Activated gamma-delta T cell treated with anti-CD3 and anti-CD28 coated beads, Interleukin-2, amount 50 U/mL, for 16 hours (primary cell): ENCODE results near the gene TAGLN2.

ENCODE experiments used
- DNase-seq: peaks from one replicate; pipeline ENCODE4 v3.0.0-alpha.2; 2020; ENCODE audit warnings: low read depth

TAGLN2 gene

DNA sequence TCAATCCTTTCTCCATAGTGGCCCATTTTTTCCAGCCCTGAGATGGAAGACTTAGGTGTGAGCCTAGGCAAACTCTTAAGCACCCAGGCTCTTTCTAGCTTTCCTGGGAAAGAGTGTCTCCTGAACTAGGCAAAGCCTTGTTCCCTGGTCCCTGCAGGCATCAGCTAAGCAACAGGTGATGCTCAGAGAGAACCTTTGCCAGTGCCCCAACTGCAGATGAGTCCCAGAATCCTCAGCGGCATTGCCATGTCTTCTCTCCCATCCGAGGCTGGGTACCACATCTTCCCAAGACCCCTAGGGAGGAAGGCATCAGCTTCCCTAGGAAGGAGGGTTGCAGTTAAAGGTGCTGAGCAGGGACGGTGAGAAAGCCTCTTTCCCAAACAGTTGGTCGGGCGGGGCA lies 54.6 kb downstream of the TAGLN2 start:
- DNase-seq = no peak

DNA sequence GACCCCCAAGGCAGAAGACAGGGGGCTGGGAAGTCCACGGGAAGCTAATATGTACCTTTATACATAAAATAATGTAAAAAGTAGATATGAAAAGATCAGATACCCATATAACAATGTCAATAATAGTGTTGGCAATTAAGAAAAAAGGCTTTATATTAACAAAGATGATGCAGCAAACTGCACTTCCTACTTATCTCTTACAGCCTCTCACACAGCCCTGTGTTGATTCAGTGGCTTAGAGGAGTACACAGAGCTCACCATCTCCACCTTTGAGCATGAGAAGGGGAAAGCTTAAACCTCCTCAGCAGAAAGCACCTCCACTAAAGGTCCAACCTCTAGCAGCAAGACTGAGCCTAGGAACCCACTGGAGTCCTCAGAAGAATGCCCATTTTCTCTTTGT lies 55.7 kb downstream of the TAGLN2 start:
- DNase-seq = no peak

GRCh38 chr1:159869173-159869572 lies 56.1 kb downstream of the TAGLN2 start:
- no peak for DNase-seq

DNA sequence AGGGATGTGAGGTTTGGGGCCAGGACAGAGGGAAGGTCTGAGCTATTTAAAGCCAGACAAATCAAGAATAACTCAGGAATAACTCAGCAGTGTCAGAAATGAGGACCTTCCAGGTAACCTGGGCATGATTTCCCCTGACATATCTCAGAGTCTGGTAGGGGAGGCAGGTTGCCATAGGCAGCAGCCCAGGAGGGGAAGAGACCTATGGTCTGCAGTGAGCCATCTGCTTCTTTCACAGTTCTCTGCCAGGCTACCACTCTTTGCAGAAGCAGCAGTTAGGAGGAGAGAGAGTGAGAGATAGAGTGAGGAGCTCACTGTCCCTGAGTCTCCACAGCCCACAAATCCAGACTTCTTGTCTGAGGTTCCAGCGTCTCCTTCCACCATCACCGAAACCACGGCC lies 56.5 kb downstream of the TAGLN2 start:
- no peak for DNase-seq
